AG04450 (cell line): ENCODE data around the gene RSAD2. TPM values are rescaled to one million over a fixed set of nuclear protein-coding genes. Genes with fewer than 3 reads are reported as not detected.
"Not testable (repeated sequence)": the region's sequence is repeated elsewhere in the genome, so short reads cannot be mapped to it uniquely, and the experiment has no call there.

Source experiments
- CTCF ChIA-PET: fragments of 300-600, 350-600 bp; formaldehyde crosslinking; extraction: SDS; loops from one replicate; lab custom pipeline; 2022; ENCODE audit warnings: antibody characterized with exemption, inconsistent platforms; lab: Charles Lee
- POLR2A ChIA-PET: fragments of 350-600 bp; formaldehyde crosslinking; extraction: SDS; loops from one replicate; lab custom pipeline; 2021; ENCODE audit warnings: antibody characterized with exemption, inconsistent platforms; lab: Yijun Ruan, JAX
- DNase-seq: peaks from one replicate; pipeline ENCODE4 v3.0.0-alpha.2; 2011; ENCODE audit warnings: low read depth, low spot score
- H3K27ac ChIP-seq: one replicate; pipeline ENCODE4 v1.5.1; 2012; ENCODE audit warnings: low read depth, low read length, control low read depth
- H3K27me3 ChIP-seq: one replicate; pipeline ENCODE4 v1.6.0; 2012; ENCODE audit warnings: low read length; ENCODE audit not compliant: control insufficient read depth, insufficient read depth
- H3K4me3 ChIP-seq: 2 replicates; pipeline ENCODE4 v1.5.1; 2011; ENCODE audit warnings: mild to moderate bottlenecking, low read depth, low read length, control low read depth
- H3K9me3 ChIP-seq: 2 replicates; pipeline ENCODE4 v1.5.1; 2012; ENCODE audit warnings: low read length; ENCODE audit not compliant: control insufficient read depth, insufficient read depth
- CTCF ChIP-seq: IDR thresholded peaks from 2 replicates; pipeline ENCODE4 v1.5.1; 2011; ENCODE audit warnings: low read depth, low read length, control low read depth, inconsistent platforms
- polyA plus RNA-seq: library from polyadenylated mRNA; depleted of rRNA; stranded (reverse); fragments of >200 nt; gene quantifications from 2 replicates; pipeline ENCODE4 v1.2.3, GENCODE V29; 2011

Gene RSAD2
- polyA plus RNA-seq, 1 experiment, result not detected

DNA sequence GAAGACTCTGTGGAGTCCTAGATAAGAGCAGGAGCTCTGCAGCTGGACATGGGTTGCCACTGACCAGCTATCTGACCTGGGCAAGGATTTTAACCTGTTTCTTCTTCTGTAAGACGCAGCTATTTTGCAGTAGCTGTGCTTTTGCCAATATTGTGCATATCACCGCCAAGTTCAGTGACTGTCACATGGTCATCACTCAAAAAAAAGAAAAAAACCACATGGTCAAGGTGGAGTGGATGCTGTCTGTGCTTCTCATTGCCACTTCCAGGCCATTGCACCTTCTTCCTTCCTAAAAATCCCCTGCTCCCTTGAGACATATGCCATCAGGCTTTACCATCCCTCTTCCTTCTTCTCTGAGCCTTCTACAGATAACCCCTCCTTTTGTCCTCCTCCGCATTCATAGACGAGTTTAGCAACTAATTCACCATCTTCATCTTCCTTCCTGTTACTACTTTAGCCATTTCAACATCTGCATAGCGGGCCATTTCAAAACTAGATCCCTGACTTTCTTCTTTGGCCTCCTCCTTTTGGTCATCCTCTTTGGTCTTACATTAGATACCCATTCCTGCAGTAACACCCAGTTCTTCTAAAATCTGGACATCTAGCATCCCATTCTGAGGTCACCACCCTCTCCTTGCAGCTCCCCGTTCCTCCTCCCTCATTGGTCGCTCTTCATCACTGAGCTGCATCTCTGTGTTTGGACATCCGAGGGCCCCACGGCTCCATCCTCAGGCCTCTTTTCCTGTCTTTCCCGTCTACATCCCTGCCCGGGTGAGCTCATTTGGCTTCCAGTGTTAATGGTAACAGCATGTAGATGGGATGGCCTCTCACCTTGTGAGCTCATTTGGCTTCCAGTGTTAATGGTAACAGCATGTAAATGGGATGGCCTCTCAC is 57.4 kb downstream of the RSAD2 start:
- TF ChIP-seq CTCF, result no peak
- CTCF ChIA-PET, result interaction anchor here (0.8 kb wide), 1 partner anchor 456 kb away, joined by 3 read pairs; no protein-coding TSS in a partner anchor
- no peak for DNase-seq
- Histone ChIP-seq H3K4me3 (no peak overlapping the region), H3K27me3 (no peaks in the 10 kb centered on the region), H3K9me3 (no peaks in the 10 kb centered on the region), H3K27ac (no peak overlapping the region)
- POLR2A ChIA-PET, result no interaction called here

- H3K4me3 ChIP-seq, CTCF ChIA-PET, H3K27me3 ChIP-seq, H3K27ac ChIP-seq, H3K9me3 ChIP-seq, DNase-seq, POLR2A ChIA-PET: not testable (repeated sequence)
These were observed 58.1 kb downstream of the RSAD2 start for GRCh38 chr2:6935652-6936020.

DNA sequence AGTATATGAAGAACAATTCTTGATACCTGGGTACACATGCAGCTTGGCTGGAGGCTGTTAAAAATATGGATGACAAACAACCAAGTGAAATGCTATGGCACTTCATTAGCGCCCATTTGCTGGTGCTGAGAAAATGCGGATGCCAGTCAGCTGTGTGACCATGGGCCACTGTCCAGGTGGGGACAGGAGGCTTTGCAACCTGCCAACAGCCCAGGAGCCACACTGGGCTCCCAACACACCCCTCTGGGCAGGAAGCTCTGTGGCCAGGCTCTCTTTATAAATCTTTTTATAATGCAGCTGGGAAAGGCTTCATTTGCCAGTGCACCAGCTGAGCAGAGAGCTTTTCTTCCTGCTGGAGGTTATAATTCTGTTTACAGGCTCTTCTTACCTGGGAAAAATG is 59.6 kb downstream of the RSAD2 start:
- Histone ChIP-seq H3K27ac (no peak overlapping the region), H3K4me3 (no peak overlapping the region), H3K9me3 (no peaks in the 10 kb centered on the region), H3K27me3 (no peaks in the 10 kb centered on the region)
- TF ChIP-seq CTCF, result no peak
- CTCF ChIA-PET, result no interaction called here
- POLR2A ChIA-PET, result no interaction called here
- DNase-seq, result no peak

- CTCF ChIA-PET, result no interaction called here
- TF ChIP-seq CTCF, result no peak
- no peaks in the 10 kb centered on the region for H3K9me3 ChIP-seq
- no peak overlapping the region for H3K27ac ChIP-seq
- POLR2A ChIA-PET, result no interaction called here
- no peak for DNase-seq
- no peaks in the 10 kb centered on the region for H3K27me3 ChIP-seq
- no peak overlapping the region for H3K4me3 ChIP-seq
These were observed 60.0 kb downstream of the RSAD2 start for GRCh38 chr2:6937582-6937981.

DNA sequence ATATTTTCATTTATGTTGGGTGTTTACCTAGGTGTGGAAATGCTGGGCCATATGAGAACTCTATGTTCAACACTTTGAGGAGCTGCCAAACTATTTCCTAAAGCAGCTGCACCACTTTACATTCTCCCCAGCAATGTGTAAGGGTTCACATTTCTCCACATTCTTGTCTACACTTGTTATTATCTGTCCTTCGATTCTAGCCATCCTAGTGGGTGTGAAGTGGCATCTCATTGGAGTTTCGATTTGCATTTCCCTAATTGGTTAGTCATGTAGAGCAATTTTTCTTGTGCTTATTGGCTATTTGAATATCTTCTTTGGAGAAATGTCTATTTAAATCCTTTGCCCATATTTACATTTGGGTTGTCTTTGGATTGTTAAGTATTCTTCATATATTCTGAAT is 61.5 kb downstream of the RSAD2 start:
- CTCF ChIA-PET, result interaction anchor here (0.6 kb wide), 1 partner anchor 129 kb away, joined by 13 read pairs; no protein-coding TSS in a partner anchor
- Histone ChIP-seq H3K9me3 (peaks cover 3% of the 10 kb centered on the region), H3K27ac (no peak overlapping the region), H3K4me3 (no peak overlapping the region), H3K27me3 (no peaks in the 10 kb centered on the region)
- no peak for DNase-seq
- POLR2A ChIA-PET, result no interaction called here
- TF ChIP-seq CTCF, result no peak
